HUES48 (cell line): Measurements from ENCODE around the gene SOX8.
A peak's percentile ranks its signal among the peaks of the same experiment; 100 is the strongest.

ENCODE experiments used
- H3K27ac ChIP-seq: one replicate; pipeline ENCODE4 v1.7.0; 2013; ENCODE audit warnings: low read depth, low read length, inconsistent platforms
- H3K27me3 ChIP-seq: 2 replicates; pipeline ENCODE4 v1.6.1; 2013; ENCODE audit warnings: mild to moderate bottlenecking, low read length; ENCODE audit not compliant: control insufficient read depth, insufficient read depth
- H3K36me3 ChIP-seq: 2 replicates; pipeline ENCODE4 v1.6.1; 2013; ENCODE audit warnings: low read length; ENCODE audit not compliant: control insufficient read depth, insufficient read depth
- H3K4me1 ChIP-seq: 2 replicates; pipeline ENCODE4 v1.6.1; 2013; ENCODE audit warnings: mild to moderate bottlenecking, low read length; ENCODE audit not compliant: control insufficient read depth, insufficient read depth
- H3K4me3 ChIP-seq: 2 replicates; pipeline ENCODE4 v1.5.1; 2013; ENCODE audit warnings: mild to moderate bottlenecking, low read depth, low read length
- H3K9ac ChIP-seq: 2 replicates; pipeline ENCODE4 v1.6.1; 2013; ENCODE audit warnings: mild to moderate bottlenecking, low read depth, low read length, moderate library complexity
- H3K9me3 ChIP-seq: 2 replicates; pipeline ENCODE4 v1.6.1; 2013; ENCODE audit warnings: low read length; ENCODE audit not compliant: control insufficient read depth, insufficient read depth

Gene SOX8

GRCh38 chr16:980595-980854 is 1.0 kb upstream of the SOX8 start:
- Histone ChIP-seq H3K36me3 (no peaks in the 10 kb centered on the region), H3K9me3 (no peaks in the 10 kb centered on the region), H3K27me3 (peaks cover 45% of the 10 kb centered on the region), H3K4me1 (peaks cover 13% of the 10 kb centered on the region; the same call in 1 of the 2 replicates), H3K27ac (no peak overlapping the region), H3K4me3 (peak overlapping the region; percentile 60), H3K9ac (no peak overlapping the region)

- Histone ChIP-seq H3K4me1 (peaks cover 13% of the 10 kb centered on the region; the same call in 1 of the 2 replicates), H3K9me3 (no peaks in the 10 kb centered on the region), H3K9ac (no peak overlapping the region), H3K27me3 (peaks cover 45% of the 10 kb centered on the region), H3K4me3 (peak overlapping the region; percentile 59), H3K36me3 (no peaks in the 10 kb centered on the region), H3K27ac (no peak overlapping the region)
Observed at GRCh38 chr16:982145-983043, 824 bp downstream of the SOX8 start.

GRCh38 chr16:983044-984030 is 1.8 kb downstream of the SOX8 start:
- peak overlapping the region; percentile 59; the same call in 1 of the 2 replicates for H3K4me3 ChIP-seq
- H3K9ac ChIP-seq = no peak overlapping the region
- peaks cover 44% of the 10 kb centered on the region for H3K27me3 ChIP-seq
- H3K36me3 ChIP-seq = no peaks in the 10 kb centered on the region
- H3K27ac ChIP-seq = no peak overlapping the region
- H3K4me1 ChIP-seq = peaks cover 13% of the 10 kb centered on the region; the same call in 1 of the 2 replicates
- no peaks in the 10 kb centered on the region for H3K9me3 ChIP-seq

- Histone ChIP-seq H3K4me1 (peaks cover 13% of the 10 kb centered on the region; the same call in 1 of the 2 replicates), H3K9ac (no peak overlapping the region), H3K9me3 (no peaks in the 10 kb centered on the region), H3K4me3 (no peak overlapping the region), H3K27me3 (peaks cover 35% of the 10 kb centered on the region), H3K27ac (no peak overlapping the region), H3K36me3 (no peaks in the 10 kb centered on the region)
Observed at GRCh38 chr16:984121-984694, 2.6 kb downstream of the SOX8 start.

- Histone ChIP-seq H3K36me3 (no peaks in the 10 kb centered on the region), H3K9me3 (no peaks in the 10 kb centered on the region), H3K27me3 (peaks cover 27% of the 10 kb centered on the region), H3K4me1 (peaks cover 9% of the 10 kb centered on the region; the same call in 1 of the 2 replicates), H3K4me3 (no peak overlapping the region), H3K9ac (no peak overlapping the region), H3K27ac (no peak overlapping the region)
Observed at GRCh38 chr16:984736-985636, 3.4 kb downstream of the SOX8 start.

GRCh38 chr16:985646-986400 is 4.3 kb downstream of the SOX8 start:
- Histone ChIP-seq H3K4me3 (no peak overlapping the region), H3K27me3 (peaks cover 20% of the 10 kb centered on the region), H3K9ac (no peak overlapping the region), H3K4me1 (peaks cover 8% of the 10 kb centered on the region; the same call in 1 of the 2 replicates), H3K9me3 (no peaks in the 10 kb centered on the region), H3K27ac (no peak overlapping the region), H3K36me3 (no peaks in the 10 kb centered on the region)

GRCh38 chr16:986411-986810 is 4.8 kb downstream of the SOX8 start:
- H3K4me3 ChIP-seq = no peak overlapping the region
- peaks cover 20% of the 10 kb centered on the region for H3K27me3 ChIP-seq
- no peak overlapping the region for H3K27ac ChIP-seq

GRCh38 chr16:986925-987582 is 5.5 kb downstream of the SOX8 start:
- H3K36me3 ChIP-seq = no peaks in the 10 kb centered on the region
- H3K9ac ChIP-seq = no peak overlapping the region
- H3K9me3 ChIP-seq = no peaks in the 10 kb centered on the region
- H3K4me1 ChIP-seq = peaks cover 8% of the 10 kb centered on the region; the same call in 1 of the 2 replicates
- H3K4me3 ChIP-seq = no peak overlapping the region
- no peak overlapping the region for H3K27ac ChIP-seq
- H3K27me3 ChIP-seq = peaks cover 16% of the 10 kb centered on the region

More at GRCh38 chr16:986411-986810, 4.8 kb downstream of the SOX8 start:
- Histone ChIP-seq H3K9ac (no peak overlapping the region), H3K4me1 (peaks cover 8% of the 10 kb centered on the region; the same call in 1 of the 2 replicates), H3K36me3 (no peaks in the 10 kb centered on the region), H3K9me3 (no peaks in the 10 kb centered on the region)

- Histone ChIP-seq H3K27ac (no peak overlapping the region), H3K4me3 (no peak overlapping the region), H3K4me1 (peaks cover 2% of the 10 kb centered on the region; the same call in 1 of the 2 replicates), H3K27me3 (peaks cover 7% of the 10 kb centered on the region), H3K9ac (no peak overlapping the region), H3K36me3 (no peaks in the 10 kb centered on the region), H3K9me3 (no peaks in the 10 kb centered on the region)
Observed at GRCh38 chr16:987906-988305, 6.3 kb downstream of the SOX8 start.
